H1 (cell line): ENCODE data around the gene CDC42SE2. TPM values are rescaled to one million over a fixed set of nuclear protein-coding genes. Genes with fewer than 3 reads are reported as not detected.
A peak's percentile ranks its signal among the peaks of the same experiment; 100 is the strongest.

Experiments
- CTCF ChIA-PET: fragments of 300-600 bp; sonication (Branson Sonifier 250); formaldehyde crosslinking; loops from one replicate; lab custom pipeline; 2021; ENCODE audit not compliant: partially characterized antibody; lab: Charles Lee
- POLR2A ChIA-PET: fragments of 300-600 bp; sonication (Branson Sonifier 250); formaldehyde crosslinking; loops from one replicate; lab custom pipeline; 2021; ENCODE audit warnings: inconsistent platforms; ENCODE audit not compliant: partially characterized antibody; lab: Charles Lee
- DNase-seq, 2 experiments: peaks; one replicate each; pipeline versions ENCODE4 v3.0.0 to v3.0.0-alpha.2; 2010 to 2022; ENCODE audit warnings: low spot score in 2 of 2, low read depth in 1 of 2, mixed read lengths in 1 of 2
- FAIRE-seq: peaks from 2 replicates; lab custom pipeline; 2011; peaks lifted over from hg19 to GRCh38; lab: Jason Lieb, UNC
- H2AFZ ChIP-seq: 2 replicates; pipeline ENCODE4 v1.8.1; 2012; ENCODE audit warnings: low read length, inconsistent platforms
- H2AK5ac ChIP-seq: 2 replicates; pipeline ENCODE4 v1.6.1; 2013; ENCODE audit warnings: low read depth, low read length
- H2BK120ac ChIP-seq: replicated peaks from 2 replicates; pipeline ENCODE3; 2013; ENCODE audit warnings: low read depth, low read length, inconsistent platforms
- H2BK12ac ChIP-seq: 2 replicates; pipeline ENCODE4 v1.6.1; 2013; ENCODE audit warnings: low read depth, low read length
- H2BK15ac ChIP-seq: 2 replicates; pipeline ENCODE4 v1.6.1; 2013; ENCODE audit warnings: low read length
- H2BK20ac ChIP-seq: 2 replicates; pipeline ENCODE4 v1.6.1; 2013; ENCODE audit warnings: low read length
- H2BK5ac ChIP-seq: 2 replicates; pipeline ENCODE4 v1.6.1; 2013; ENCODE audit warnings: low read depth, low read length
- H3K14ac ChIP-seq: 2 replicates; pipeline ENCODE4 v1.6.1; 2013; ENCODE audit warnings: inconsistent platforms; ENCODE audit not compliant: insufficient read length
- H3K18ac ChIP-seq: 2 replicates; pipeline ENCODE4 v1.6.1; 2013; ENCODE audit warnings: low read length; ENCODE audit errors: extremely low read depth
- H3K23ac ChIP-seq: 2 replicates; pipeline ENCODE4 v1.6.1; 2013; ENCODE audit warnings: inconsistent platforms; ENCODE audit not compliant: insufficient read length
- H3K23me2 ChIP-seq: 2 replicates; pipeline ENCODE4 v1.6.1; 2013; ENCODE audit warnings: low read depth, low read length
- H3K27ac ChIP-seq: 2 replicates; pipeline ENCODE4 v1.6.1; 2011; ENCODE audit warnings: low read depth, low read length, inconsistent platforms
- H3K27me3 ChIP-seq, 4 experiments: replicated peaks in 1 of 4; 1 replicate in 1 of 4; 2 replicates in 3 of 4; pipeline versions ENCODE4 v1.6.1 to v1.8.1; 2011 to 2013; ENCODE audit warnings: low read length in 3 of 4, mild to moderate bottlenecking in 3 of 4, inconsistent platforms in 2 of 4, mixed read lengths in 2 of 4, moderate library complexity in 1 of 4; ENCODE audit not compliant: control insufficient read depth in 3 of 4, insufficient read depth in 3 of 4; ENCODE audit errors: extremely low read depth in 1 of 4
- H3K36me3 ChIP-seq, 4 experiments: 2 replicates each; pipeline versions ENCODE4 v1.6.1 to v1.8.1; 2011 to 2013; ENCODE audit warnings: mild to moderate bottlenecking in 4 of 4, low read length in 3 of 4, moderate library complexity in 2 of 4, control low read depth in 1 of 4, inconsistent platforms in 1 of 4; ENCODE audit not compliant: insufficient read depth in 4 of 4, control insufficient read depth in 2 of 4
- H3K4ac ChIP-seq: replicated peaks from 2 replicates; pipeline ENCODE3; 2013; ENCODE audit warnings: low read length, low read depth, mixed read lengths, inconsistent platforms; ENCODE audit not compliant: insufficient read length
- H3K4me1 ChIP-seq, 4 experiments: replicated peaks in 1 of 4; 1 replicate in 1 of 4; 2 replicates in 3 of 4; pipeline versions ENCODE4 v1.6.1 to v1.8.1; 2011 to 2013; ENCODE audit warnings: low read length in 3 of 4, inconsistent platforms in 2 of 4, mixed read lengths in 1 of 4; ENCODE audit not compliant: insufficient read depth in 4 of 4, control insufficient read depth in 3 of 4
- H3K4me2 ChIP-seq, 2 experiments: 2 replicates each; pipeline versions ENCODE4 v1.6.1 to v1.8.1; 2011 to 2013; ENCODE audit warnings: low read depth in 2 of 2, low read length in 2 of 2, control low read depth in 1 of 2, inconsistent platforms in 1 of 2, mild to moderate bottlenecking in 1 of 2; ENCODE audit not compliant: insufficient read depth in 1 of 2
- H3K4me3 ChIP-seq, 4 experiments: fragments of 200-600, 300-600 bp in 1 of 4; sonication (generic), shearing (Covaris generic), sonication (Bioruptor Twin) in 1 of 4; 2 replicates each; pipeline versions ENCODE4 v1.5.1 to v1.8.1; 2011 to 2016; ENCODE audit warnings: low read length in 4 of 4, low read depth in 3 of 4, control low read depth in 2 of 4, inconsistent platforms in 2 of 4, mild to moderate bottlenecking in 2 of 4, mixed read lengths in 1 of 4, moderate library complexity in 1 of 4; ENCODE audit not compliant: insufficient read depth in 2 of 4; ENCODE audit errors: extremely low read depth in 1 of 4
- H3K56ac ChIP-seq: replicated peaks from 2 replicates; pipeline ENCODE3; 2013; ENCODE audit warnings: low read depth, mild to moderate bottlenecking, mixed read lengths, low read length, inconsistent platforms; ENCODE audit not compliant: insufficient read length
- H3K79me1 ChIP-seq: 2 replicates; pipeline ENCODE4 v1.6.1; 2013; ENCODE audit warnings: low read depth, low read length, control low read depth
- H3K79me2 ChIP-seq, 2 experiments: 2 replicates each; pipeline versions ENCODE4 v1.6.1 to v1.8.1; 2012 to 2013; ENCODE audit warnings: low read length in 2 of 2, mild to moderate bottlenecking in 2 of 2, inconsistent platforms in 1 of 2; ENCODE audit not compliant: insufficient read depth in 2 of 2, control insufficient read depth in 1 of 2
- H3K9ac ChIP-seq, 4 experiments: replicated peaks in 1 of 4; 1 replicate in 1 of 4; 2 replicates in 3 of 4; pipeline versions ENCODE4 v1.6.1 to v1.8.1; 2011 to 2013; ENCODE audit warnings: low read depth in 3 of 4, low read length in 3 of 4, control low read depth in 2 of 4, mild to moderate bottlenecking in 2 of 4, moderate library complexity in 2 of 4, inconsistent platforms in 1 of 4; ENCODE audit errors: extremely low read depth in 1 of 4
- H3K9me3 ChIP-seq, 2 experiments: 2 replicates each; pipeline versions ENCODE4 v1.6.1 to v1.8.1; 2012 to 2013; ENCODE audit warnings: mild to moderate bottlenecking in 2 of 2, moderate library complexity in 2 of 2, control low read depth in 1 of 2, inconsistent platforms in 1 of 2, low read depth in 1 of 2, low read length in 1 of 2, mixed read lengths in 1 of 2; ENCODE audit not compliant: insufficient read depth in 2 of 2
- H4K20me1 ChIP-seq, 2 experiments: replicated peaks in 1 of 2; 2 replicates each; pipeline versions ENCODE3 to v1.8.1; 2011 to 2013; ENCODE audit warnings: inconsistent platforms in 2 of 2, low read length in 2 of 2, mild to moderate bottlenecking in 1 of 2; ENCODE audit not compliant: insufficient read depth in 2 of 2, control insufficient read depth in 1 of 2
- H4K5ac ChIP-seq: 2 replicates; pipeline ENCODE4 v1.6.1; 2013; ENCODE audit warnings: low read length, low read depth, mixed read lengths, inconsistent platforms; ENCODE audit not compliant: insufficient read length
- H4K8ac ChIP-seq: 2 replicates; pipeline ENCODE4 v1.8.0; 2013; ENCODE audit warnings: mild to moderate bottlenecking, moderate library complexity, low read length, inconsistent platforms; ENCODE audit not compliant: insufficient read depth; ENCODE audit errors: extremely low read depth
- H4K91ac ChIP-seq: replicated peaks from 2 replicates; pipeline ENCODE3; 2013; ENCODE audit warnings: low read length, mixed read lengths, inconsistent platforms; ENCODE audit not compliant: insufficient read length
- ASH2L ChIP-seq: fragments of 200-600, 300-600 bp; sonication (generic); IDR thresholded peaks from one replicate; pipeline ENCODE4 v1.7.1; 2017; ENCODE audit warnings: low read length
- CBX5 ChIP-seq: fragments of 300-800, 300-1000 bp; sonication (generic); IDR thresholded peaks from 2 replicates; pipeline ENCODE4 v1.7.1; 2016; ENCODE audit warnings: antibody characterized with exemption, low read length, low read depth
- HDAC2 ChIP-seq, 2 experiments: fragments of 300-600 bp in 1 of 2; sonication (generic) in 1 of 2; IDR thresholded peaks; 2 replicates each; pipeline ENCODE4 v1.6.1; 2011 to 2012; ENCODE audit warnings: low read depth in 2 of 2, low read length in 2 of 2, mild to moderate bottlenecking in 2 of 2, moderate library complexity in 2 of 2, borderline replicate concordance in 1 of 2, inconsistent platforms in 1 of 2
- KDM1A ChIP-seq: fragments of 200-600, 300-600 bp; sonication (generic); IDR thresholded peaks from 2 replicates; pipeline ENCODE4 v1.7.1; 2016; ENCODE audit warnings: mild to moderate bottlenecking, low read length, borderline replicate concordance
- MAFK ChIP-seq: IDR thresholded peaks from 2 replicates; pipeline ENCODE4 v1.6.1; 2012; ENCODE audit warnings: low read depth, mild to moderate bottlenecking, improper control_type of control experiment, low read length
- RAD21 ChIP-seq, 2 experiments: IDR thresholded peaks in 1 of 2; conservative IDR thresholded peaks in 1 of 2; 2 replicates each; pipeline ENCODE4 v1.6.1; 2011; ENCODE audit warnings: low read depth in 2 of 2, low read length in 2 of 2, improper control_type of control experiment in 1 of 2, inconsistent platforms in 1 of 2, mild to moderate bottlenecking in 1 of 2, moderate library complexity in 1 of 2
- SIX5 ChIP-seq: IDR thresholded peaks from 2 replicates; pipeline ENCODE4 v1.6.1; 2011; ENCODE audit warnings: mild to moderate bottlenecking, low read depth, low read length
- SP4 ChIP-seq: IDR thresholded peaks from 2 replicates; pipeline ENCODE4 v1.6.1; 2012; ENCODE audit warnings: low read length, inconsistent platforms
- SUZ12 ChIP-seq: fragments of 200-600 bp; sonication (generic); IDR thresholded peaks from 2 replicates; pipeline ENCODE4 v1.6.1; 2012; ENCODE audit warnings: mild to moderate bottlenecking, inconsistent platforms, low read length, moderate library complexity, mixed read lengths
- TAF1 ChIP-seq: IDR thresholded peaks from 2 replicates; pipeline ENCODE4 v1.6.1; 2011; ENCODE audit warnings: mild to moderate bottlenecking, low read depth, low read length
- TBP ChIP-seq: IDR thresholded peaks from 2 replicates; pipeline ENCODE4 v1.6.1; 2011; ENCODE audit warnings: low read depth, low read length, improper control_type of control experiment
- YY1 ChIP-seq: IDR thresholded peaks from 2 replicates; pipeline ENCODE4 v1.6.1; 2011; ENCODE audit warnings: low read depth, mild to moderate bottlenecking, low read length
- WGBS, 2 experiments: shearing (Covaris generic) in 1 of 2; methylation state at CpG; one replicate each; pipeline versions ENCODE4 v1.1.6 to v1.1.7; 2013 to 2015; ENCODE audit warnings: low lambda C conversion rate in 2 of 2, mixed read lengths in 2 of 2, inconsistent platforms in 1 of 2, low coverage in 1 of 2, missing lambda C conversion rate in 1 of 2; ENCODE audit not compliant: insufficient replicate concordance in 2 of 2, insufficient coverage in 1 of 2, insufficient read length in 1 of 2; ENCODE audit errors: extremely low coverage in 1 of 2, missing lambda C conversion rate in 1 of 2; 5-methylcytosine and 5-hydroxymethylcytosine counted together
- polyA plus RNA-seq, 7 experiments: library from polyadenylated mRNA; depleted of rRNA in 3 of 7; stranded (reverse) in 5 of 7; unstranded in 2 of 7; fragments of >200 nt in 5 of 7; fragments of 200-250 nt in 2 of 7; gene quantifications; 1 replicate in 5 of 7; 2 replicates in 1 of 7; 4 replicates in 1 of 7; pipeline versions ENCODE4 v1.2.1 to v1.2.3, GENCODE V29; 2011 to 2013; ENCODE audit warnings: missing spikeins in 2 of 7, mixed read lengths in 2 of 7
- total RNA-seq: library from RNA; stranded (reverse); fragmentation: NEBNext Ultra II Directional; extraction: Animal tissue kit (Norgen Biotek cat#: 25700); gene quantifications from 2 replicates; pipeline ENCODE4 v1.2.1, GENCODE V29; 2021
- TF ChIP-seq, protein P1 (sequence below): IDR thresholded peaks from 2 replicates; pipeline ENCODE4 v1.6.1; 2012; ENCODE audit warnings: low read length, inconsistent platforms

Gene CDC42SE2
- total and polyA plus RNA-seq, 2 of the 8 experiments (the other 6 are each of a cell fraction or from before 2014, with no cell fraction given): 16.7 to 30.8 TPM

- no peaks in the 10 kb centered on the region for H3K36me3 ChIP-seq
- ChIA-PET CTCF (no interaction called here), POLR2A (interaction anchor here (0.6 kb wide), 1 partner anchor 32 kb away, joined by 3 read pairs; no protein-coding TSS in a partner anchor)
- H3K9ac ChIP-seq: no peak overlapping the region
- no peaks in the 10 kb centered on the region for H3K9me3 ChIP-seq
- peaks cover 0 to 2% (median 0%) of the 10 kb centered on the region in 4 experiments; a peak in 1 of 7 replicates for H3K4me1 ChIP-seq
- H3K14ac ChIP-seq: no peak overlapping the region
- no peak overlapping the region for H4K5ac ChIP-seq
- H2BK120ac ChIP-seq: no peak overlapping the region
- H3K18ac ChIP-seq: no peak overlapping the region
- DNase-seq (no peak), FAIRE-seq (peak; percentile 93)
- no peak overlapping the region for H2AK5ac ChIP-seq
- H2BK12ac ChIP-seq: no peak overlapping the region
- H4K8ac ChIP-seq: no peak overlapping the region
- WGBS, 2 experiments: 78% methylated on average over 5 of the region's 5 CpGs; no CpG with 5 or more reads in 1 of the 2 experiments
- no peaks in the 10 kb centered on the region for H3K23me2 ChIP-seq
- H4K20me1 ChIP-seq: no peaks in the 10 kb centered on the region
- no peak overlapping the region for H4K91ac ChIP-seq
- no peak overlapping the region for H3K56ac ChIP-seq
- peak overlapping the region; percentile 68 for H2AFZ ChIP-seq
- H2BK15ac ChIP-seq: no peak overlapping the region
- H3K79me2 ChIP-seq: no peaks in the 10 kb centered on the region
- no peak overlapping the region for H3K4ac ChIP-seq
- no peak overlapping the region for H3K23ac ChIP-seq
- H3K4me2 ChIP-seq: no peak overlapping the region
- no peaks in the 10 kb centered on the region for H3K79me1 ChIP-seq
- no peak overlapping the region for H3K4me3 ChIP-seq
- H3K27me3 ChIP-seq: no peaks in the 10 kb centered on the region
- no peak overlapping the region for H2BK5ac ChIP-seq
- H3K27ac ChIP-seq: no peak overlapping the region
- no peak overlapping the region for H2BK20ac ChIP-seq
- peak; percentile 71 for TF ChIP-seq SIX5
- TF ChIP-seq CBX5: no peak
- no peak for TF ChIP-seq HDAC2 (IDR thresholded peaks at IDR 0.05; ENCODE audit: borderline replicate concordance in 1 of 2, low read depth in 2 of 2, low read length in 2 of 2)
- TF ChIP-seq ASH2L: no peak
- no peak for TF ChIP-seq KDM1A
- TF ChIP-seq, protein P1, sequence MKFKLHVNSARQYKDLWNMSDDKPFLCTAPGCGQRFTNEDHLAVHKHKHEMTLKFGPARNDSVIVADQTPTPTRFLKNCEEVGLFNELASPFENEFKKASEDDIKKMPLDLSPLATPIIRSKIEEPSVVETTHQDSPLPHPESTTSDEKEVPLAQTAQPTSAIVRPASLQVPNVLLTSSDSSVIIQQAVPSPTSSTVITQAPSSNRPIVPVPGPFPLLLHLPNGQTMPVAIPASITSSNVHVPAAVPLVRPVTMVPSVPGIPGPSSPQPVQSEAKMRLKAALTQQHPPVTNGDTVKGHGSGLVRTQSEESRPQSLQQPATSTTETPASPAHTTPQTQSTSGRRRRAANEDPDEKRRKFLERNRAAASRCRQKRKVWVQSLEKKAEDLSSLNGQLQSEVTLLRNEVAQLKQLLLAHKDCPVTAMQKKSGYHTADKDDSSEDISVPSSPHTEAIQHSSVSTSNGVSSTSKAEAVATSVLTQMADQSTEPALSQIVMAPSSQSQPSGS: no peak
- no peak for TF ChIP-seq SP4
- no peak for TF ChIP-seq MAFK
- TF ChIP-seq SUZ12: no peak
- TF ChIP-seq YY1: peak; percentile 75; the same call in 1 of the 2 replicates
- TF ChIP-seq RAD21 (IDR thresholded peaks at IDR 0.05 in 1 of 2, conservative IDR thresholded peaks at IDR 0.05 in 1 of 2; ENCODE audit: low read depth in 2 of 2, low read length in 2 of 2): no peak
- TF ChIP-seq TBP: no peak
- TF ChIP-seq TAF1: peak; percentile 51; the same call in 1 of the 2 replicates
Observed at GRCh38 chr5:131230406-131230805, 33.4 kb upstream of the CDC42SE2 start.
